Measurements from ENCODE around the gene DRC7. TPM values are rescaled to one million over a fixed set of nuclear protein-coding genes. Genes with fewer than 3 reads are reported as not detected.

The DRC7 gene
- total and polyA plus RNA-seq, 2 donors from 2014 or later: 1.8 to 3.2 TPM

- Histone ChIP-seq H3K4me1 (ENCODE audit: control insufficient read depth in 2 of 3, insufficient read depth in 2 of 3, low read depth in 1 of 3, low read length in 3 of 3) (no peaks in the 10 kb centered on the region), H3K36me3 (ENCODE audit: control insufficient read depth in 2 of 3, insufficient read depth in 3 of 3, low read length in 3 of 3) (peaks cover 0 to 70% (median 41%) of the 10 kb centered on the region in 3 donors), H3K9me3 (ENCODE audit: control insufficient read depth in 2 of 3, insufficient read depth in 1 of 3, low read length in 3 of 3) (no peaks in the 10 kb centered on the region), H3K4me3 (ENCODE audit: low read length in 3 of 3) (no peak overlapping the region), H3K9ac (ENCODE audit: low read length in 3 of 3) (no peak overlapping the region), H3K27ac (ENCODE audit: low read depth in 2 of 2, low read length in 2 of 2) (no peak overlapping the region), H3K27me3 (ENCODE audit: control insufficient read depth, insufficient read depth, low read length) (no peaks in the 10 kb centered on the region)
- FAIRE-seq (no peak), DNase-seq (peak in 2 of 5 donors; percentile 38 to 59)
- intact Hi-C loops (cut with DNase I): no loop called here
- no peak for TF ChIP-seq CTCF (IDR thresholded peaks at IDR 0.05; ENCODE audit: borderline replicate concordance, extremely low read depth, insufficient read depth)
Measured at GRCh38 chr16:57770361-57770760, 75.8 kb downstream of the DRC7 start.

- FAIRE-seq (no peak), DNase-seq (no peak)
- H3K9me3 ChIP-seq (ENCODE audit: control insufficient read depth in 2 of 3, insufficient read depth in 1 of 3, low read length in 3 of 3): no peaks in the 10 kb centered on the region
- intact Hi-C loops (cut with DNase I): no loop called here
- no peak overlapping the region for H3K4me3 ChIP-seq (ENCODE audit: low read length in 3 of 3)
- H3K27ac ChIP-seq (ENCODE audit: low read depth in 2 of 2, low read length in 2 of 2): no peak overlapping the region
- no peak for TF ChIP-seq CTCF (IDR thresholded peaks at IDR 0.05; ENCODE audit: borderline replicate concordance, extremely low read depth, insufficient read depth)
- H3K4me1 ChIP-seq (ENCODE audit: control insufficient read depth in 2 of 3, insufficient read depth in 2 of 3, low read depth in 1 of 3, low read length in 3 of 3): no peaks in the 10 kb centered on the region
- H3K27me3 ChIP-seq (ENCODE audit: control insufficient read depth, insufficient read depth, low read length): no peaks in the 10 kb centered on the region
- peaks cover 0 to 68% (median 35%) of the 10 kb centered on the region in 3 donors for H3K36me3 ChIP-seq (ENCODE audit: control insufficient read depth in 2 of 3, insufficient read depth in 3 of 3, low read length in 3 of 3)
- H3K9ac ChIP-seq (ENCODE audit: low read length in 3 of 3): no peak overlapping the region
Measured at GRCh38 chr16:57771141-57771785, 76.7 kb downstream of the DRC7 start.

- Histone ChIP-seq H3K27me3 (ENCODE audit: control insufficient read depth, insufficient read depth, low read length) (no peaks in the 10 kb centered on the region), H3K9me3 (ENCODE audit: control insufficient read depth in 2 of 3, insufficient read depth in 1 of 3, low read length in 3 of 3) (no peaks in the 10 kb centered on the region), H3K9ac (ENCODE audit: low read length in 3 of 3) (no peak overlapping the region), H3K36me3 (ENCODE audit: control insufficient read depth in 2 of 3, insufficient read depth in 3 of 3, low read length in 3 of 3) (peaks cover 0 to 55% (median 28%) of the 10 kb centered on the region in 3 donors), H3K4me1 (ENCODE audit: control insufficient read depth in 2 of 3, insufficient read depth in 2 of 3, low read depth in 1 of 3, low read length in 3 of 3) (no peaks in the 10 kb centered on the region), H3K4me3 (ENCODE audit: low read length in 3 of 3) (no peak overlapping the region), H3K27ac (ENCODE audit: low read depth in 2 of 2, low read length in 2 of 2) (no peak overlapping the region)
- intact Hi-C loops (cut with DNase I): no loop called here
- DNase-seq (no peak), FAIRE-seq (no peak)
- no peak for TF ChIP-seq CTCF (IDR thresholded peaks at IDR 0.05; ENCODE audit: borderline replicate concordance, extremely low read depth, insufficient read depth)
Measured at GRCh38 chr16:57773019-57773418, 78.4 kb downstream of the DRC7 start.

Measured in kidney (tissue), 14 donors.